GM18517 (cell line): ENCODE results near the gene ADSL.

Experiments
- ATAC-seq: cut with Tn5 transposase; IDR thresholded peaks from one replicate; pipeline ENCODE4 v1.9.1; 2021; ENCODE audit warnings: mild to moderate bottlenecking, moderate library complexity; ENCODE audit not compliant: unreplicated experiment

ADSL gene

DNA sequence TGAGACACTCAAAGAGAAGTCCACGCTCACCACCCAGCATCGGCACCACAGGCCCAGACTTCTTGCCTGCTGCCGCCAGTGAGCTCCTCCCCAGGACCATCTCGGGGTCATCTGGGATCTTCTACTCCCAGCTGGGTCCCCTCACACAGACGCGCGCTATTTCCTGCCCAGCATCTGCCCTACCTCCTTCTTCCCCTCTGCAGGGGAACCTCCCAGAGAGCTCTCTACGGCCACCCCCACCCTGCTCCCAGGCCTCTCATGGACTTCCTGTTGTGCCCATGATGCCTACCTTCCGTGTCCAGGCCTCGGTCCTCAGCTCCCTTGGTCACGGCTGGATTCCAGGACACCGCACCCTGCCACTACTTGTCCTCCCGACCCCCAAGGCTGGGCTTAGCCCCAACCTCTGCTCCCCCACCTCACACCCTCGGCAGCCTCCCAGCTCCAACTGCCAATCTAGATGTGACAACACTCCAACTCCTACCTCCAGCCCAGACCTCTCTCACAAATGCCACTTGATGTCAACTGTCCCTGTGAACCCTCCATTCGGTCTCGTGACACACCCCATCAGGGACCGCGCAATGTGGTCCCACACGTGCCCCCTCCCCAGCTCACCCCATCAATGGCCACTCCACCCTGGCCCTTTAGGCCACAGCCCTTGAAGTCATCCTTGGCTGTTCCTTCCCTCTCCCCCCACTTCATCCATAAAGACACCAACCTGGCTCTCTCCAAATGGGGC lies 69.4 kb downstream of the ADSL start:
- ATAC-seq: no peak

GRCh38 chr22:40416267-40416570 lies 69.9 kb downstream of the ADSL start:
- ATAC-seq: no peak

DNA sequence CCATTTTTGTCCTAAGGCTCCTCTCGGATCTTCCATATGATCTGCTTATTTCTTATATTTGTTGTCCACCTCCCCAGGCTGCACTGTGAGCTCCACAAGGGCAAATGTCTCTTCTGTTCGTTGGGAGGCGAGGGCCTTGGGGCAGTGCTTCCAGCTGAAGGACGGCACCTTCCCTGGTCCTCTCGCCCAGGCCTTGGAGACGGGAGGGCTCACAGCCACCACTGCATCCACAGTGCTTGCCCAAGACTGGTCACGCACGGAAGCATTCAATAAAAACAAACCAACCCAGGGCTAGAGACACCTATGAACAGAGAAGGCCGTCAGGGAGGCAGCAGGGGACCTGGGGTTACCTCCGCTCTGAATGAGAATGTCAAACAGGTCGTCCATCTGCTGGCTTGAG lies 70.3 kb downstream of the ADSL start:
- ATAC-seq: no peak

- no peak for ATAC-seq
Measured at GRCh38 chr22:40417041-40417440, 70.7 kb downstream of the ADSL start.

- no peak for ATAC-seq
Measured at GRCh38 chr22:40417881-40418280, 71.6 kb downstream of the ADSL start.

DNA sequence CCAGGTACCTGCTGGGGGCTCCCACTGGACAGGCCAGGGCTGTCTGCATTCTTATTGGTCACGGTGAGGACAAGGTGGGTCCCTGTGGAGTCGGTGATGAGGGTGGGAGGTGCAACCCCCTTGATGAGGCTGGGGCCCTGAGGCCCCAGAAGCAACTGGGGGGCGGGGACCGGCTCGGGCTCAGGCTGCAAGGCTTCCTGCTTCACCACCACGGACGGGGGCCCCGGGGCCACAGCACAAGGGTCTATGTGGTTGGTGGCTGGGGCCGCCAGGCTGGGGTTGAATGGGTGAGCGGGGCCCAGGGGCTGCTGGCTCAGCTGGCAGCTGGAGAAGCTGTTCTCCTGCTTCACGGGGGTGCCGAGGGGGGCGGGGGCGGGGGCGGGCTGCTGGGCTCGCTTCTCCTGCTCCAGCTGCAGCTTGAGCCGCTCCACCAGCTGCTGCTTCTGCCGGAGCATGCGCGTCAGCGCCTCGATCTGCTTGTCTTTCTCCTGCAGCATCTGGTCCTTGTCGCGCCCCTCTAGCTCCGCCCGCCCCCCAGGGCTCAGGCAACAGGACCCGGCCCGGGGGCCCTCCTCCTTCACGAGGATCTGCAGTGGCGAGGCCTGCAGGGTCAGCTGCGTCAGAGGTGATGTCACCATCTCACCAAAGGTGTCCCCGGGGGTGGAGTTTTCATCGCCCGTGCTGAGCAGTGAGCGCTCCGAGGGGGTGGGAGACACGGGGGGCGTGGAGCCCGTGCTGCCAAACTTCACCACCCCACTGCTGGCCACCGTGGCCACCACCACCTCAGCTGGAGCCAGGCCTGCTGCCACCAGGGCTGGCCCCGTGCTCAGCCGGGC lies 72.3 kb downstream of the ADSL start:
- no peak for ATAC-seq

- ATAC-seq: no peak
Measured at GRCh38 chr22:40419718-40420117, 73.4 kb downstream of the ADSL start.

GRCh38 chr22:40420341-40421081 lies 74.2 kb downstream of the ADSL start:
- no peak for ATAC-seq

DNA sequence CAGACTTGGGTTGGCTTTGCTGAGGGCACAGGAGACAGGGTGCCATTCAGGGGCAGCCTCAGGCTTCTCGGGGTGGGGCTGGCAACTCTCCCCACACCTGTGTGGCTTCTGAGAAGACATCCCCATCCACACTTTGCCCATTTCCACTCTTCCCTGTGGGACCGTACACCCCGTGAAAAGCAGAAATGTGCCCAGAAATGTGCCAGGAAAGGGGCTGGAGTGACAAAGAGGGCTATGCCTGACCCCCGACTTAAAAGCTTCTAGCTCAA lies 74.7 kb downstream of the ADSL start:
- no peak for ATAC-seq

GRCh38 chr22:40421941-40422340 lies 75.6 kb downstream of the ADSL start:
- no peak for ATAC-seq

- ATAC-seq: no peak
Measured at GRCh38 chr22:40422558-40423309, 76.4 kb downstream of the ADSL start.

DNA sequence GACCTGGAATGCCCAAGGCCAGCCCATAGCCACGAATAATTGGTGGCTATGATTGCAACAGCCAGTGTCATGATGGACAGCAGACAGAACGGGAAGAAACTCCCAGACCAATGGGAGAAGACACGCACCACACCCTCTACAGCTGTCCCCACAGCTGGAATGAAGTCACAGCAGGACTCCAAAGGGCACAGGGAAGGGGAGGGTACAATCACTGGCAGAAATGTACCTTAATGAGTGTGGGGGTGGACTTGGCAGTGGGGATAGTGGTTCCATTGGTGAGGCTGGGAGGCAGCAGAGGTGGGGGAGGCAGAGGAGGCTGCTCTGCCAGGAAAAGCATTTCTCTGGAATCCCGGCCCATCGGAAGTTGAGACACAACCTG lies 77.0 kb downstream of the ADSL start:
- ATAC-seq: no peak

DNA sequence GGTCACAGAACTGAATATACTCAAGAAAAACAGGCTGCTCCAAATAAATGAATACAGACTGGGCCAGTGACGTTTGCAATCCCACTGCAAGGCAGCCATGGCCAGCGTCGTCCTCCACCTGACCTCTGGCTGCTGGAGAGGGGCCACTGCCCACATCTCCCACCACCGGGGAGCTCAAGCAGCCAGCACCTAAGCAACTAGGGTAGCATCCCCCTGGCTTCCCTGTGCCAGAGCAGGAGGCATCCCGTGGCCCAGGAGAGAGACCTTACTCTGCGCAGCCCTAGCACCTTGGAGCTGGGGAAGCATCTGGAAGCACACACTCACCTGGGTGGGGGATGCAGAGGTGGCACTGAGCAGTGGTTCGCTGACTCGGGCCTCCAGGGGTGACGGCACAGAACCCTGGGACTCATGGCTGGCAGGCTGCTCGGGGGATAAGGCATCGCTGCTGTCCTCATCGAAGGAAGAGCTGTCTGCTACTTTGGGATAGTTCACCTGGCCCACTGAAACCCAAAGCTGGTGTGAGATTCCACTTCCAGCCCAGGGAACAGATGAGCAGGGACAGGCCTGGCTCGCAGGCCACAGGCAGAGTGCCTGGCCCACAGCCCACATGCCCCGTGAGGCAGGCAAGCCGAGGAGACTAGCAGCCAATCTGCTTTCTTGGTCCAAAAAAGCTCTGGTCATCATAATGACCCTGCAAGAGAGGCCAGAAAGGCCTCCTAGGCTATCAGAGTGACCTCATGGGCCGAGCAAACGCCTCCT lies 77.8 kb downstream of the ADSL start:
- ATAC-seq: no peak

DNA sequence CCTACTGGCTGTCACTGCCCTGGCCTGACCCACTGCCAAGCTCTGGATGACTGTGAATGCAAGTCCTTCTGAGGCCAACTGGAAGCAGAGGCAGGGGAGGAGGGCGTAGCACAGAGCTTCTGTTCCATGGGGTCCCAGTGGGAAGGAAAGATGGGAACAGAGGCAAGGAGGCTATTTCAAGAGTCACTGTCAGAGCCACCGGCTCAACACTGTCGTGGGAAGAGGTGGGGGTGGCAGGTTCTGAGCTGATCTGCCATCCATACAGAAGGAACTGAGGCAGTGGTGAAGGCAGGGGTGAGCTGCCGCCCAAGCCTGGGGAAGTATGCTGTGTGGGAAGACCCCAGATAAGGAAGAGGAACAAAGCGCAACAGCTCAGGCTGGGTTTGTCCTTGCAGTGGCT lies 78.8 kb downstream of the ADSL start:
- no peak for ATAC-seq

- ATAC-seq: no peak
Measured at GRCh38 chr22:40426594-40427333, 80.5 kb downstream of the ADSL start.

DNA sequence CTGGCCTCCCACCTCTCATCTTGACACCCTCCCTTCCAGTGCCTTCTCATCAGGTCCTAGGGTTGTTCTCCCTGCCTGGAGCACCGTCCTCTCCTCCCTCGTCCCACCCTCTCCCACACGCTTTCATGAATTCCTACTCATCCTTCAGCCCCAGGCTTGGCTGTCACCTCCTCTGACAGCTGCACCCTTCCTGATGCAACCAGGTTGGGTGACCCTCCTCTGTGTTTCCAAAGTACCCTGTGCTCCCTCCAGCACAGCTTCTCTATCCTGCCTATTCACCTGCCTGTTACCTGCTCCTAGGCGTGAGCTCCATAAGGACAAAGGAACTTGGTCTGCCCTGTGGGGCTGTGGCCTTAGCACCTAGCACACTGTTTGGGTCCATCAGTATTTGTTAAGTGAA lies 82.5 kb downstream of the ADSL start:
- no peak for ATAC-seq

- ATAC-seq: no peak
Measured at GRCh38 chr22:40429481-40429880, 83.2 kb downstream of the ADSL start.

DNA sequence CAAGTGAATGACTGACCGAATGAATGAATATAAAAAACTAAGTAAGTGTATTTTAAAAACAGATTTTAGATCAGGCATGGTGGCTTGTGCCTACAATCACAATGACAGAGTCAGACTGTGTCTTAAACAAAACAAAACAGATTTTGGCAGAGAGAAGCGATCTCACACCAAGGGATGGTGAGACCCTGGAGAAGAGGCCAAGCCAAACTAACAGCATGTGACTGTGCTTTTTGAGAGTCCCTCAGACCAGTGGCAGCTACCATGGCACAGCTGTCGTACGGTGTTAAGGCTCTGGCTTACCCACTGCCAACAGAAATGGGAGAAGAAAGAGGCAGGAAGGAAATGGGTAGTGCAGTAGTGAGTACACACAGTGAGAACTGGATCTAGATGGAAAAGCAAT lies 84.7 kb downstream of the ADSL start:
- no peak for ATAC-seq

GRCh38 chr22:40432157-40432556 lies 85.9 kb downstream of the ADSL start:
- ATAC-seq: no peak

DNA sequence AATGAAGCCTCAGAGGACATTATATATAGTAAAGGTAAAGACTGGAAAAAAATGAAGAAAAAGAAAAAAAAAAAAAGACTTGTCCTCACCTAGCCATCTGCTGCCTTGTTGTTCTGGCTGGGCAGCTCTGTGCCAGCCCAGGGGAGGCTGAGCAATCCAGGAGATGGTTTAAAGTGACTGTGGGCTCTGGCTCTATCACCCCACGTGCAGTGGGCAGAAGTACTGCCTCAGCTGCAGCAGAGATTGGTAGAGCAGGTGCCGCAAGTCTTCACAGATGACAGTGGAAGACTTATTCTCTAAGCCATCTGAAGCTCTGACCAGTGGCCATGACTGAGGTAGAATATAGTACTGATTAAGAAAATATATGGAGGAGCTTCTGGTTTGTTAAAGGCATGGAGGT lies 86.3 kb downstream of the ADSL start:
- no peak for ATAC-seq
